NB4 (cell line): Measurements from ENCODE around the gene SUCLG1.

ENCODE experiments used
- DNase-seq: peaks from one replicate; pipeline ENCODE4 v3.0.0; 2010; ENCODE audit warnings: low read depth
- H3K4me3 ChIP-seq: one replicate; pipeline ENCODE4 v1.5.1; 2011; ENCODE audit warnings: mild to moderate bottlenecking, low read depth, low read length, moderate library complexity
- CTCF ChIP-seq: IDR thresholded peaks from one replicate; pipeline ENCODE4 v1.5.1; 2012; ENCODE audit warnings: low read depth, low read length
- MAX ChIP-seq: IDR thresholded peaks from 2 replicates; pipeline ENCODE4 v1.6.1; 2011; ENCODE audit warnings: low read depth, low read length
- MYC ChIP-seq: IDR thresholded peaks from 2 replicates; pipeline ENCODE4 v1.6.1; 2011; ENCODE audit warnings: low read depth, low read length
- POLR2A ChIP-seq: IDR thresholded peaks from 2 replicates; pipeline ENCODE4 v1.6.1; 2011; ENCODE audit warnings: mild to moderate bottlenecking; ENCODE audit not compliant: insufficient read length; ENCODE audit errors: extremely low read depth

Gene SUCLG1

GRCh38 chr2:84389794-84390193 lies 69.3 kb downstream of the SUCLG1 start:
- no peak for DNase-seq
- no peak for TF ChIP-seq POLR2A
- TF ChIP-seq MAX: no peak
- TF ChIP-seq CTCF: no peak
- no peak for TF ChIP-seq MYC
- H3K4me3 ChIP-seq: no peak overlapping the region

- H3K4me3 ChIP-seq: no peak overlapping the region
- no peak for DNase-seq
- TF ChIP-seq MAX: no peak
Measured at GRCh38 chr2:84388921-84389490, 70.1 kb downstream of the SUCLG1 start.

GRCh38 chr2:84388133-84388532 lies 70.9 kb downstream of the SUCLG1 start:
- DNase-seq: no peak
- TF ChIP-seq CTCF: no peak
- no peak overlapping the region for H3K4me3 ChIP-seq

GRCh38 chr2:84386336-84387040 lies 72.6 kb downstream of the SUCLG1 start:
- no peak overlapping the region for H3K4me3 ChIP-seq
- TF ChIP-seq POLR2A (no peak), CTCF (no peak), MAX (no peak), MYC (no peak)
- no peak for DNase-seq

- H3K4me3 ChIP-seq: no peak overlapping the region
- TF ChIP-seq MYC: no peak
- TF ChIP-seq CTCF: no peak
- DNase-seq: no peak
Measured at GRCh38 chr2:84383271-84383670, 75.8 kb downstream of the SUCLG1 start.

GRCh38 chr2:84380875-84381274 lies 78.2 kb downstream of the SUCLG1 start:
- TF ChIP-seq MYC (no peak), POLR2A (no peak), CTCF (no peak), MAX (no peak)
- H3K4me3 ChIP-seq: no peak overlapping the region
- DNase-seq: no peak
